HepG2 (cell line): ENCODE results near the gene CHD9NB. TPM values are rescaled to one million over a fixed set of nuclear protein-coding genes. Genes with fewer than 3 reads are reported as not detected.

Source experiments
- ATAC-seq: fragments of 200-7000 bp; cut with Tn5 transposase; 3 replicates; pipeline ENCODE4 v1.9.1; 2020; ENCODE audit warnings: mild to moderate bottlenecking, moderate library complexity
- BruUV-seq: library from RNA; stranded (reverse); fragments of 400-500 nt; replicated peaks from 2 replicates; lab custom pipeline; 2021; lab: Mats Ljungman, UMichigan
- CTCF ChIA-PET: fragments of 300-600 bp; formaldehyde crosslinking; extraction: SDS; loops from one replicate; lab custom pipeline; 2021; ENCODE audit warnings: low total read pairs, inconsistent platforms, low intra/inter-chr PET ratio; lab: Yijun Ruan, JAX
- POLR2A ChIA-PET: fragments of 350-600 bp; sonication (Branson Sonifier 250); formaldehyde crosslinking; loops from one replicate; lab custom pipeline; 2020; ENCODE audit warnings: antibody characterized with exemption, inconsistent platforms; lab: Yijun Ruan, JAX
- DNase-seq: peaks from one replicate; pipeline ENCODE4 v3.0.0-alpha.2; 2015; ENCODE audit warnings: low spot score
- FAIRE-seq: peaks from 3 replicates; lab custom pipeline; 2011; peaks lifted over from hg19 to GRCh38; lab: Jason Lieb, UNC
- H2AFZ ChIP-seq: one replicate; pipeline ENCODE4 v1.6.1; 2011; ENCODE audit warnings: low read length, inconsistent platforms
- H3K27ac ChIP-seq: fragments of 300-600 bp; 3 replicates; pipeline ENCODE4 v1.8.0; 2011; ENCODE audit warnings: mixed run types, mild to moderate bottlenecking, mixed read lengths, low read length, inconsistent platforms; ENCODE audit not compliant: insufficient read depth; ENCODE audit errors: extremely low read length
- H3K27me3 ChIP-seq, 2 experiments: fragments of 200-600 bp in 1 of 2; 2 replicates in 1 of 2; 3 replicates in 1 of 2; pipeline versions ENCODE4 v1.6.0 to v1.8.0; 2011; ENCODE audit warnings: low read length in 2 of 2, mild to moderate bottlenecking in 2 of 2, moderate library complexity in 2 of 2, inconsistent platforms in 1 of 2; ENCODE audit not compliant: insufficient read depth in 2 of 2, control insufficient read depth in 1 of 2
- H3K36me3 ChIP-seq, 2 experiments: fragments of 200-600 bp in 1 of 2; replicated peaks in 1 of 2; 2 replicates in 1 of 2; 3 replicates in 1 of 2; pipeline versions ENCODE4 v1.5.1 to v1.8.0; 2011; ENCODE audit warnings: low read length in 2 of 2, inconsistent platforms in 1 of 2; ENCODE audit not compliant: insufficient read depth in 2 of 2, control insufficient read depth in 1 of 2
- H3K4me1 ChIP-seq: 2 replicates; pipeline ENCODE4 v1.5.1; 2012; ENCODE audit warnings: low read length, inconsistent platforms; ENCODE audit not compliant: insufficient read depth
- H3K4me2 ChIP-seq: 2 replicates; pipeline ENCODE4 v1.6.0; 2011; ENCODE audit warnings: low read depth, low read length, inconsistent platforms
- H3K4me3 ChIP-seq, 3 experiments: fragments of 200-600 bp in 1 of 3; sonication (generic), shearing (Covaris generic) in 1 of 3; replicated peaks in 1 of 3; 2 replicates each; pipeline ENCODE4 v1.5.1; 2011 to 2016; ENCODE audit warnings: low read length in 3 of 3, inconsistent platforms in 2 of 3, low read depth in 2 of 3, mild to moderate bottlenecking in 2 of 3, control low read depth in 1 of 3, mixed read lengths in 1 of 3; ENCODE audit not compliant: insufficient read depth in 1 of 3
- H3K79me2 ChIP-seq: one replicate; pipeline ENCODE4 v1.6.1; 2011; ENCODE audit warnings: low read length, inconsistent platforms; ENCODE audit not compliant: insufficient read depth
- H3K9ac ChIP-seq: 2 replicates; pipeline ENCODE4 v1.6.0; 2011; ENCODE audit warnings: mild to moderate bottlenecking, low read depth, low read length, inconsistent platforms; ENCODE audit not compliant: insufficient read depth
- H3K9me3 ChIP-seq: 2 replicates; pipeline ENCODE4 v1.5.1; 2012; ENCODE audit warnings: mild to moderate bottlenecking, low read length
- H4K20me1 ChIP-seq: 2 replicates; pipeline ENCODE4 v1.6.0; 2011; ENCODE audit warnings: inconsistent platforms, mild to moderate bottlenecking, low read length, moderate library complexity; ENCODE audit not compliant: insufficient read depth
- ARID5B ChIP-seq: IDR thresholded peaks from 2 replicates; pipeline ENCODE4 v1.4.0; 2020; ENCODE audit warnings: mild to moderate bottlenecking, missing genetic modification reagents
- CSRNP2 ChIP-seq: sonication (generic); formaldehyde crosslinking; conservative IDR thresholded peaks from 2 replicates; pipeline ENCODE4 v1.8.0; 2022; ENCODE audit warnings: low read depth, missing genetic modification reagents
- MAZ ChIP-seq, 2 experiments: sonication (generic) in 1 of 2; formaldehyde crosslinking in 1 of 2; IDR thresholded peaks; 2 replicates each; pipeline versions ENCODE4 v1.5.0 to v1.6.1; 2012 to 2020; ENCODE audit warnings: low read depth in 2 of 2, mild to moderate bottlenecking in 2 of 2, borderline replicate concordance in 1 of 2, improper control_type of control experiment in 1 of 2, low read length in 1 of 2, missing genetic modification reagents in 1 of 2, moderate library complexity in 1 of 2
- SIN3B ChIP-seq: fragments of 150-350 bp; IDR thresholded peaks from 2 replicates; pipeline ENCODE4 v1.6.1; 2014; ENCODE audit warnings: low read length
- SMAD1 ChIP-seq: sonication (generic); formaldehyde crosslinking; IDR thresholded peaks from 2 replicates; pipeline ENCODE4 v1.4.0; 2020; ENCODE audit warnings: missing genetic modification reagents, low read depth, mild to moderate bottlenecking, borderline replicate concordance
- YY1 ChIP-seq: IDR thresholded peaks from 2 replicates; pipeline ENCODE4 v1.6.1; 2011; ENCODE audit warnings: low read length, low read depth, moderate library complexity, mild to moderate bottlenecking; ENCODE audit not compliant: insufficient read depth, insufficient replicate concordance
- ZNF263 ChIP-seq: sonication (generic); formaldehyde crosslinking; IDR thresholded peaks from 2 replicates; pipeline ENCODE4 v1.4.0; 2020; ENCODE audit warnings: missing genetic modification reagents
- ZNF296 ChIP-seq: sonication (generic); formaldehyde crosslinking; conservative IDR thresholded peaks from 2 replicates; pipeline ENCODE4 v1.5.0; 2020; ENCODE audit warnings: mild to moderate bottlenecking, missing genetic modification reagents
- ZNF446 ChIP-seq: sonication (generic); formaldehyde crosslinking; IDR thresholded peaks from 2 replicates; pipeline ENCODE4 v1.5.0; 2020; ENCODE audit warnings: mild to moderate bottlenecking, missing genetic modification reagents
- ZNF747 ChIP-seq: sonication (generic); formaldehyde crosslinking; IDR thresholded peaks from 2 replicates; pipeline ENCODE4 v1.8.1; 2023; ENCODE audit warnings: missing genetic modification reagents, mild to moderate bottlenecking, borderline replicate concordance
- ZNF773 ChIP-seq: sonication (generic); formaldehyde crosslinking; IDR thresholded peaks from 2 replicates; pipeline ENCODE4 v1.4.0; 2020; ENCODE audit warnings: missing genetic modification reagents, borderline replicate concordance
- WGBS: methylation state at CpG from one replicate; pipeline ENCODE4 v1.1.6; 2017; ENCODE audit warnings: low lambda C conversion rate; 5-methylcytosine and 5-hydroxymethylcytosine counted together
- in situ Hi-C: cut with HindIII; loops from 2 replicates; pipeline ENCODE4 v1.10.0; 2017; ENCODE audit warnings: low pct_unique_long_range_greater_than_20kb; ENCODE audit not compliant: extremely low pct_ligation_motif_present
- intact Hi-C: fragments of 100-400 bp; cut with micrococcal nuclease; formaldehyde crosslinking; loops from one replicate; pipeline ENCODE4 v1.10.0; 2022; ENCODE audit not compliant: unreplicated experiment
- polyA plus RNA-seq, 8 experiments: library from polyadenylated mRNA; depleted of rRNA in 3 of 8; stranded (reverse) in 7 of 8; unstranded in 1 of 8; fragments of >200 nt; fragmentation: Illumina TruSeq in 4 of 8; extraction: Trizol in 4 of 8; gene quantifications; 2 replicates each; pipeline versions ENCODE4 v1.2.1 to v1.2.3, GENCODE V29; 2011 to 2016; ENCODE audit warnings: low read depth in 4 of 8, missing spikeins in 1 of 8, mixed read lengths in 1 of 8; ENCODE audit not compliant: insufficient read depth in 1 of 8
- total RNA-seq, 5 experiments: library from RNA; depleted of rRNA; stranded (reverse); fragments of >200 nt; fragmentation: Illumina TruSeq; extraction: Trizol; gene quantifications; 2 replicates each; pipeline ENCODE4 v1.2.3, GENCODE V29; 2016; ENCODE audit warnings: low read depth in 1 of 5
- TF ChIP-seq, protein P1 (sequence below): sonication (generic); formaldehyde crosslinking; IDR thresholded peaks from 2 replicates; pipeline ENCODE4 v1.4.0; 2020; ENCODE audit warnings: missing genetic modification reagents
- TF ChIP-seq, protein P2 (sequence below): sonication (generic); formaldehyde crosslinking; IDR thresholded peaks from 2 replicates; pipeline ENCODE4 v1.5.0; 2020; ENCODE audit warnings: missing genetic modification reagents

CHD9NB gene
- total and polyA plus RNA-seq, 2 of the 13 experiments (the other 11 are each of a cell fraction or from before 2014, with no cell fraction given) = 0.17 to 0.18 TPM

DNA sequence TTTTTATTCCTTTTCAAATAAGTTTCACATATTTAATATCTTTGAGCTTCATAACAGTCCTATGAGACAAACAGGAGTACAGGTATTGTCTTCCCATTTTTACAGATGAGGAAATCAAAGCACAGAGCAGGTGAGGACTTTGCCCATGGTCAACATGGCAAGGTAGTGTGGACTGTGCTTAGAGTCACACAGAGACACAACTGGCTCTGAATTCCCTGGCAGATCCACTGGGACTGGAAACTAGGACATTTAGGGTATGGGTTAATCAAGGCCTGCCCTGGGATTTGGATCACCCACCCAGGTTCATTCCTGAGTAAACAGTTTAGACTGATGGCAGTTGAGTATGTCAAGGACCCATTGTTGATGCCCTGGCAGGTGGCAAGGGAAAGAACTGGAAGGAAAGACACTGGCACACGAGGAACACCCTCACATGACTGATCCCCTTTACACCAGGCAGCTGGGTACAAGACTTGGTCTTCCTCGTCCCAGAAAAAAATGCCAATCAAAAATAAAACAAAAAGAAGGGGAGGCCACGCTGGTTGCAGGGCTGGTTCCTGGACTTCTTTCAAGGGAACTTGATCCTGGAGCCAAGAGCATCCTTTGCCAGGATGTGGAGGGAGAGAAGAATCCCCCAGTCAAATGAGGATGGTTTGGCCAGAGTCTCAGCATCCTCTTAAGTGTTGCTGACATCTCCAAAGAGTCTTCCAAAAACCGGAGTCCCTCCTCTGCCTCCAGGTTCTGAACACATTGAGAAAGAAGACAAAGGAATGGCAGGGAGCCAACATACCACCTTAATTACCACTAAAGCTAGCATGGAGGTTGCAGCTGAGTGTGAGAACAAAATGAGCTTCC, 37.0 kb upstream of the CHD9NB start (continued):
- TF ChIP-seq, protein P1, sequence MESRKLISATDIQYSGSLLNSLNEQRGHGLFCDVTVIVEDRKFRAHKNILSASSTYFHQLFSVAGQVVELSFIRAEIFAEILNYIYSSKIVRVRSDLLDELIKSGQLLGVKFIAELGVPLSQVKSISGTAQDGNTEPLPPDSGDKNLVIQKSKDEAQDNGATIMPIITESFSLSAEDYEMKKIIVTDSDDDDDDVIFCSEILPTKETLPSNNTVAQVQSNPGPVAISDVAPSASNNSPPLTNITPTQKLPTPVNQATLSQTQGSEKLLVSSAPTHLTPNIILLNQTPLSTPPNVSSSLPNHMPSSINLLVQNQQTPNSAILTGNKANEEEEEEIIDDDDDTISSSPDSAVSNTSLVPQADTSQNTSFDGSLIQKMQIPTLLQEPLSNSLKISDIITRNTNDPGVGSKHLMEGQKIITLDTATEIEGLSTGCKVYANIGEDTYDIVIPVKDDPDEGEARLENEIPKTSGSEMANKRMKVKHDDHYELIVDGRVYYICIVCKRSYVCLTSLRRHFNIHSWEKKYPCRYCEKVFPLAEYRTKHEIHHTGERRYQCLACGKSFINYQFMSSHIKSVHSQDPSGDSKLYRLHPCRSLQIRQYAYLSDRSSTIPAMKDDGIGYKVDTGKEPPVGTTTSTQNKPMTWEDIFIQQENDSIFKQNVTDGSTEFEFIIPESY (CRISPR knock-in tag) = no peak
- TF ChIP-seq ZNF263 (CRISPR knock-in tag) (no peak), YY1 (no peak), ZNF747 (no peak), SMAD1 (CRISPR knock-in tag) (no peak)

DNA sequence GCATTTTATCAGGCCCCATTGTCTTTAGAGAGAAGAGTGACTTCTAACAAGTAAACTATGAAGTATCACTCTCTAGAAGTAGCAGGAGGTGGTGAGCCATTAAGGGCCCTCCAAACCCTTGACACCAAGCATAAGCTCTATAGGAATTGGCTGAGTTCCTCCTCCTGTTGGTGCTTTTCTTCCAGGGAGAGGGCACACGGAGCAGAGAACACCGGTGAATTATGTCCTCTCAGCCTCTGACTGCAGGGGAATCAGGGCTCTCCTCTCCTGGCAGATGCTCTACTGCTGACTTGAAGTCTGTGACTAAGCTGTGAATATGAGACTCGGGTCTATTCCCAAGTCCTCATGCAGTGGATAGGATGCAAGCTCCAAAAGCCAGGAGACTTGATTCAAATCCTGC, 34.4 kb upstream of the CHD9NB start:
- Histone ChIP-seq H3K4me3 (no peak overlapping the region), H3K27ac (no peak overlapping the region), H2AFZ (no peak overlapping the region), H3K79me2 (peaks cover 20% of the 10 kb centered on the region), H3K9me3 (no peaks in the 10 kb centered on the region), H3K4me1 (peaks cover 28% of the 10 kb centered on the region), H4K20me1 (no peaks in the 10 kb centered on the region), H3K36me3 (peaks cover 0 to 3% of the 10 kb centered on the region in 2 experiments; a peak in 3 of 5 replicates), H3K27me3 (no peaks in the 10 kb centered on the region), H3K4me2 (no peak overlapping the region), H3K9ac (no peak overlapping the region)
- intact Hi-C loops (no loop called here), in situ Hi-C loops (no loop called here)
- ChIA-PET POLR2A (no interaction called here), CTCF (no interaction called here)
- ATAC-seq (no peak), DNase-seq (no peak), FAIRE-seq (no peak)
- 100% methylated on average over 3 of the region's 3 CpGs for WGBS
- no TSS peak for BruUV-seq
- TF ChIP-seq CSRNP2 (CRISPR knock-in tag) = no peak
- TF ChIP-seq MAZ (IDR thresholded peaks at IDR 0.05; ENCODE audit: borderline replicate concordance, low read depth, low read length) = no peak
- no peak for TF ChIP-seq MAZ (CRISPR knock-in tag; IDR thresholded peaks at IDR 0.05; ENCODE audit: low read depth)
- no peak for TF ChIP-seq ZNF296 (CRISPR knock-in tag)
- TF ChIP-seq, protein P2, sequence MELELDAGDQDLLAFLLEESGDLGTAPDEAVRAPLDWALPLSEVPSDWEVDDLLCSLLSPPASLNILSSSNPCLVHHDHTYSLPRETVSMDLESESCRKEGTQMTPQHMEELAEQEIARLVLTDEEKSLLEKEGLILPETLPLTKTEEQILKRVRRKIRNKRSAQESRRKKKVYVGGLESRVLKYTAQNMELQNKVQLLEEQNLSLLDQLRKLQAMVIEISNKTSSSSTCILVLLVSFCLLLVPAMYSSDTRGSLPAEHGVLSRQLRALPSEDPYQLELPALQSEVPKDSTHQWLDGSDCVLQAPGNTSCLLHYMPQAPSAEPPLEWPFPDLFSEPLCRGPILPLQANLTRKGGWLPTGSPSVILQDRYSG = no peak
- TF ChIP-seq ZNF773 (CRISPR knock-in tag) = no peak
- TF ChIP-seq ARID5B (CRISPR knock-in tag) = no peak
- TF ChIP-seq ZNF446 (CRISPR knock-in tag) = no peak
- no peak for TF ChIP-seq SIN3B
